Stimulated activated naive CD4-positive, alpha-beta T cell treated with Interleukin-2 at 50 U/mL for 16 hours (primary cell): ENCODE results near the gene ATRNL1.

Source experiments
- DNase-seq: peaks from one replicate; lab custom pipeline; 2025; lab: John Stamatoyannopoulos, UW

Gene ATRNL1

DNA sequence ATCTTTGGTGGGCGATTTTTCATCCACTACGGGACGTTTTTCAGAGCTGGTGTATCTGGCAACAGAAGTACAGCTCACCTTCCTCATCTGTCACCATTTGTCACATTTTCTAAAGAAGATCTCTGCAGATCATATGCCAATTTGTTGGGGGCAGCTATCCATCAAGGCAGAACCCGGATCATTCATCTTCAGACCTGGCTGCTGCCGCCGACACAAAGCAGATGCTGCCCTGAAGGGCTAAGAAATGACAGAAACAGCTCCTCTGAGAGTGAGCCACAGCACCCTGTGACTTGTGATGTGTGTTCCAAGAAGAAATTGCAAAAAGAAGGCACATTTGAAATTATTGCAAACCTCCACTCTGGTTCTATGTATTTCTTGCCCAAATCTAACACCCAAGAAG lies 888.9 kb downstream of the ATRNL1 start:
- DNase-seq: no peak

DNA sequence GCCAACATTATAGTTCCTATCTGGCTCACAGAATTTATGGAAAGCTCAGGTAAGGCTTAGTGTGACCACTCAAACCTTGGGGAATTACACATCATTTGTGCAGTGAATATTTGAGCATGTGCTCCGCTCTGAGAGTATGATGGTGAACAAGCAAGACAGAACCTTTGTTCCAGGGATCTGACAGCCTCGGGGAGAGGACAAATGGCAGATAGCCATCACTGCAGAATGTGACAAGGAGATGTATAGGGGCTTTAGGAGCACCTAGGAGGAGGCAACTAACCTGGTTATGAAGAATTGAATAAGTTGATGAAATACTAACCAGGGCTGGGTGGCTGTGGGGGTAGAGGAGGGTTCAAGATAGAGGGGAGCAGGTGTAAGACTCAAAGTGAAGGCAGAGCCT lies 889.4 kb downstream of the ATRNL1 start:
- no peak for DNase-seq

DNA sequence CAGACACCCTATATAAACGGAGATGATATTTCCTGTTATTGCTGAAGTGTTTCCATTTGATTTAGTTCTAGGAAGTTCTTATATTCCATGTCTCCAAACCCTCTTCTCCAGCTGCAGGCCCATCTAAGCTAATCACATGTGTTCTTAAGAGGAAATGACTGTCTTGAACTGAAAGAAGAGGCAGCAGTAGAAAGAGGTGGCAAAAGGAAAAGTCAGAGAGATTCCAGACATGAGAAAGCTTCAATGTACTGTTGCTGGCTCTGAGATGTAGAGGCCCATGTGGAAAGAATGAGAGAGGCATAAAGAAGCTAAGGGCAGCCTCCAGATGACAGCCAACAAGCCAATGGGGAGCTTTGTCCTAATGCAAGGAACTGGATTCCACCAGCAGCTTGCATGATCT lies 892.6 kb downstream of the ATRNL1 start:
- no peak for DNase-seq

DNA sequence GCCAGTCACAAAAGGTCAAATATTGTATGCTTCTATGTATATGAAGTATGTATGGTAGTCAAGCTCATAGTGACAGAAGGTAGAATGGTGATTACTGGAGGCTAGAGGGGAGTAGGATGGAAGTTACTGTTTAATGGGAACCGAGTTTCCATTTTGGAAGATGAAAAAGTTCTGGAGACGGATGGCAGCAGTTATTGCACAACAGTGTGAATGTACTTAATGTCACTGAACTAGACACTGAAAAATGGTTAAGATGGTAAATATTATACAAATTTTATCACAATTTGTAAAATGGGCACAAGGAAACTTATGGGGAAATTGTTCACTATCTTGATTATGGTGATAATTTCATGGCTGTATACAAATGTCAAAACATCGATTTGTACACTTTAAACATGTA lies 895.2 kb downstream of the ATRNL1 start:
- no peak for DNase-seq

DNA sequence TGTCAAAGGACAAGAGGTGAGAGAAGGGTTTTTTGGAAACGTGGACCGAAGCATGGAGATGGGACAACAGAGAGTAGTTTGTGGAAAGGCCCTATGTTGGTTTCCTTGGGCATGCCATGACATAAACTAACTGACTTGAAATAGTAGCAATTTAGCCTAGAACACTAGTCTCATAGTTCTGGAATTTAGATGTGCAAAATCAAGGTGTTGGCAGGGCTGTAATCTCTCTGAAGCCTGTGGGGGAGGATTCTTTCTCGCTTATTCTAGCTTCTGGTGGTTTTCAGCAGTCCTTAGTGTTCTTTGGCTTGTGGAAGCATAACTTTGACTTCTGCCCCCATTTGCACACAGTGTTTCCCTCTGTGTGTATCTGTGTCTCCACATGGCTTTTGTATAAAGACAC lies 896.5 kb downstream of the ATRNL1 start:
- no peak for DNase-seq

DNA sequence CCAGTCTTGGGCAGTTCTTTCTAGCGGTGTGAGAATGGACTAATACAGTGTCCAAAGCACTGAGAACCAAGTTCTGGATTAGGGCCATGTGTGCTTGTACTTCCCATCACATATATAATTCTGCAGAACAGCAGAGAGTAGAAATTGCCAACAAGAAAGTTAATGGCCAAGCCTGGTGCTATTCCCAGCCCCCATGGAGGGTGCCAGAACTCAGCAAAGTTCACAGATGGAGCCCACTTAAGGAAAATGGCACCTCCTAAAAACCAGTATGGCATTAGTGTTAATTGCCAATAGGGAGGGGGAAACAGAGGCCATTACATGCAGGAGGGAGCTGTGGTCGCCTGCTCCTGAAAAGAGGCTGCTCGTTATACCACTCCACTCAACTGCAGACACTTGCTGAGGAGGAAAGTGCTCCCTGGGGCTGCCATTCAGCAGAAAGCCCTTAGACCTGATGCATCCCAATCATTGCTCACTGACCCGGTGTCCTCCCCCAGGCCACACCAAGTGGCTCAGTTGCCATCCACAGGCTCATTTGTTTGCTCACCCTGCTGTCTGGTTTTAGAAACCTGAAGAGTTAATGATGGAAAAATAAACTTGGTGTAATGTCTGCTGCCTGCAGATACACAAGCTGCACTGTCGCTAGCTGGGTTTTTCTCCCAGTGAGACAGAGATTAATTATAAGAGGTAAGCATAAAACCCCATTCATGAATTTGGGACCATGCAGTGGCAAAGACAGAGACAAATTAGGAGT lies 899.2 kb downstream of the ATRNL1 start:
- DNase-seq: no peak

DNA sequence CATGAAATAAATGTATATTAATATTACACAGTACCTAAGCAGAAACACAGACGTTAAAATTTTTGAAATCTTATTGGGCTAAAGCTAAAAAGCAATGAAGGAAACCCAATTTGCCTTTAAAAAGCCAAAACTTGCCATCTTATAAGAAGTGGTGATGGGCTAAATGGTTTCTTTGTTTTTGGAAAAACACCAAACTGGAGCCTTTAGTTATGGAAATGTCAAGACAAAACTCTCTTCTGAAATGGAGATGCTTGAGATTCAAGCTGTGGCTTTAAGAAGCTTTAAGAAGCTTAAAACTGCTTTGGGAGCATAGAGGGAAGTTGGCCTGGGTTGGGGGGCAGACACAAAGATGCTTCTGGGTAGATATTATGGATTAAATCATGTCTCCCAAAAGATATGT lies 902.9 kb downstream of the ATRNL1 start:
- DNase-seq: no peak

DNA sequence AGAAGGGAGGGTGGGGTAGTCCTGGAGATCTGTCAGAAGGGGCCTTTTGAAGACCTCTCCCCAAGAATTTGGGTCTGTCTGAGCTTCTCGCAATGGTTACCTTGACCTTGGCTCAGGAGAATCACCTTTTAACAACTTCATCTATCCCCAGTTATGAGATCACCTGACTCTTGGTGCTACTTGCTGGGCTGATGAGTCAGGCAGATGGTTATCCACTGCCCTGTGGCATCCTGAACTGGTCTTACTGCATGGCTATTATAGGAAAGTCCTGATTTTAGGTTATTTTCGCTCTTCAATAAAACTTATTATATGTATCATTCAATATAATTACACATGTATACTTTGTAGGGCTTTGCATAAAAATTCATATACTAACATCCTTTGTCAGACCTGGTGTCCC lies 905.1 kb downstream of the ATRNL1 start:
- no peak for DNase-seq
